Measurements from ENCODE around the gene DCDC2. TPM values are rescaled to one million over a fixed set of nuclear protein-coding genes. Genes with fewer than 3 reads are reported as not detected.
"Not testable (repeated sequence)": the region's sequence is repeated elsewhere in the genome, so short reads cannot be mapped to it uniquely, and the experiment has no call there.

Gene DCDC2
- total RNA-seq, 1 donor from 2014 or later, result 33.8 TPM

- DNase-seq (ENCODE audit: low spot score), result no peak
Measured at GRCh38 chr6:24148154-24148570, 209.7 kb downstream of the DCDC2 start.

DNA sequence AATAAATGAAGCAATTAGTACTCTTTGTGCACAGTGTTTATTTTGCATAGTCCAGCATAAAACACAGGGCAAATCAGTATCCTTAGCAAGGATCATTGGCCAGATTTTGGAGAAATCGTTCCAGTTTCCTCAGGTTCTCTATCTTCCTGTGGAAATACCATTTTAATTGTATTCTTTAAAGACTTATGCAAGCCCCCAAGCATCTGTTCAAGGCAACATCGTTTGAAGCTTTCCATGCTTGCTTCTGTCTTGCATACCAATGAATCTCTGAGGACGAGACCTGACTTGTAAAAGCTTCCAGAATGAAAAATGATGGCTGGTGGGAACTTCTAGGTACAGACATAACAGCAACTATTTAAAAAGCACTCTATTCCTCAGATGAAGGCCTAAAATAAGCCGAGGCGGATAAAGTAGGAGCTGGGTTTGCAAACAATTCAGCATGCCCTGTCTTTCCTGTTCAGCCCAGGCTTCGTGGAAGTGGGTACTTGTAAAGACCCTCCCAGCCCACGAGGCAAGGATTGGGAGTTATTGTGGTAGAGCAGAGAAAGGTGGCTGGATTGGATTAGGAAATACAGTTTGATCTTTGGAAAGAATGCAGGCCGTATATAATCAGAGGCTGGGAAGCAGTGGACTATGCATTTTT, 210.2 kb downstream of the DCDC2 start:
- DNase-seq (ENCODE audit: low spot score), result no peak

GRCh38 chr6:24146871-24147270, 211.0 kb downstream of the DCDC2 start:
- DNase-seq (ENCODE audit: low spot score), result no peak

DNA sequence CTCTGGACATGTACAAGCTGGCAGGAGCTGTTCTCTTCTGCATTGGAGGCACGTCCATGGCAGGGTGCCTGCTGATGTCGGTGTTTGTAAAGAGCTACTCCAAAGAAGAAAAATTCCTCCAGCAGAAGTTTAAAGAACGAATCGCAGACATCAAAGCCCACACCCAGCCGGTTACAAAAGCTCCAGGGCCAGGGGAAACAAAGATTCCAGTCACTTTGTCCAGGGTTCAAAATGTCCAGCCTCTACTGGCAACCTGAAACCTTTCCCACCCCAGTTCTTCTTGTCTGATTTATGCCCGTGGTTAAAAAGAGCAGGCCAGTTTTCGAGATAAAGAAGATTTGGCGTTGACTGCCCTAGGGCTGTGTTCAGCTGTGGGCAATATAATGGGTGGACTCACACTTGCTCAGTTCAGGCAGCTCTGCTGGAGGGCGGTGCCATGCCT, 212.1 kb downstream of the DCDC2 start:
- no peak for DNase-seq (ENCODE audit: low spot score)

- not testable (repeated sequence) for DNase-seq (ENCODE audit: low spot score)
Measured at GRCh38 chr6:24142733-24143132, 215.1 kb downstream of the DCDC2 start.

DNA sequence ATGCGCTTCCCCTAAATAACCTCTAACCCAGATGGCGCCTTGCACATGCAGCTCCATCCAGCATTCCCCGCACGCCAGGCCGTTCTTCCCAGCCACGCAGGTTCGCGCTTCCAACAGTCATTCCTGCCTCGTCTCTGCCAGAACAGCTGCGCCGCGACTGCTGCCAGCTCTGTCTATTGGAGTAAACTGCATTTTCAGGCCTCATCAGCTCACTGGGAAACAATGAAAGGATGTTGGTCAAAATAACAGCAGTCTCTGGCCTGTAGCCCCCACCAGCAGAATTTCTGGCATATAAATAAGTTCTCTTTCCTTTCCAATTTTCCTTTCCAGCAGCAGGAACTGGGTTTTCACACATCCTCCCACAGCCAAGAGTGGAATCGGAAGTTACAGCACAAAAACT, 217.3 kb downstream of the DCDC2 start:
- peak; percentile 17 for DNase-seq (ENCODE audit: low spot score)

DNA sequence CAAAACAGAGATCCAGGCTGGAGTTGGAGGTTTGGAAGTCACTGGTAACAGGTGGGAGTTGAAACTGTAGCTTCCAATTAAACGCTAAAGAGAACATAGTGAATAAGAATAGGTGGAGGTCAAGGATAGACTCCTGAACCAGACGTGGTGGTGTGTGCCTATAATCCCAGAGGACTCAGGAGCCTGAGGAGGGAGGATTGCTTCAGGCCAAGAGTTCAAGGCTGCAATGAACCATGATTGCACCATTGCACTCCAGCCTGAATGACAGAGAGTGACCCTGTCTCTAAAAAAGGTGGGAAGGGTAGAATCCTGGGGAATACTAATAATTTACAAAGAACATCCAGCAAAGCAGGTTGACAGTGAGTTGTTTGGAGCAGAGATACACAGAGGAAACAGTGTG, 218.2 kb downstream of the DCDC2 start:
- no peak for DNase-seq (ENCODE audit: low spot score)

DNA sequence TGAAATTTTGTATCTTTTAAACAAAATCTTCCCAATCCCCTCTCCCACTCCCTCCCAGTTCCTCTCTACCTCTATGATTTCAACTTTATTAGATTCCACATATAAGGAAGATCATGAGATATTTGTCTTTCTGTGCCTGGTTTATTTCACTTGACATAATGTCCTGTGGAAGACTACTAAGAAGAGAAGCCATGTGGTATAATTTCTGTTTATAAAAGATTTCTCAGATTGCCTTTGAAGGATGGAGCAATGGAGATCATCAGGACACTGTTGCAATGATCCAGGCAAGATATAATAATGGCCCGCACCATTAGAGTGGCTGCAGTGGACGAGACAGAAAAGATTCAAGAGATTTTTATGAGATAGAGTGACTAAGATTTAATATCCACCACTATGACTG, 218.8 kb downstream of the DCDC2 start:
- DNase-seq (ENCODE audit: low spot score), result no peak

DNA sequence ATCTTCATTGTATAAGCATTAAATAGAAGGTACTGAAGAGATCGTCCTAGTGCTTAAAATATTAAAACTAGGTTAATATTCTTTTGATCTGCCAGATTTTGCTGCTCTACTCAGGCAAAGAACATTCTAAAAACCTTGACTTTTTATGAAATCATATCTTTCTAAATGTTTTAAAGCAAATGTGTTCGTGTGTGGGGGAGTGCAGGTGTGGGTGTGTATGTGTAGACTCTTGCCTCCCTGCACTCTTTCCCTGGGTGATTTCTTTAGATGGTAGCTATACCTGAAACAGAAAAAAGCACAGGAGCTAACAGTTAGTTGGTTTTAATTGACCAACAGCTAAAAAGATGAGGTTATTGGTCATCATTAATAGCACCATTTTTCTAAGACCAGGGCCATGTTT, 226.1 kb downstream of the DCDC2 start:
- DNase-seq (ENCODE audit: low spot score), result no peak

DNA sequence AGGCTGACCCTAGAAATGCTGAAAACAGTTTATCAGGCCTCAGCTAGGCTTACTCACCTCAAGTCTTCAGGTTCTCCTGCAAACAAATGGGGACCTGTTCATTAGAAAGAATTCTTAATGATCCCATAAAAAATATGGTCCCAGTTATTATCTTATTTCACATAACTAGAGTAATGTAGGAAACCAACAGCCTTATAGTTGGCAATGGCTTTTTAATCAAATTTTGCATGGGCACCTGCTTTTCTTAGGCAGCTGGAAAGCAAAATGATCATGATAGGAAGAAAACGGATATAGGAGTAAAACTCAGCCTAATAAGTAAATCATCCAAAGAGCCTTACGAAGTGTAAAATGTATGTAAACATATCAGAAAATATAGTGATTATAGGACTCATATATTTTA, 230.5 kb downstream of the DCDC2 start:
- DNase-seq (ENCODE audit: low spot score), result no peak

GRCh38 chr6:24126586-24127192, 231.2 kb downstream of the DCDC2 start:
- DNase-seq (ENCODE audit: low spot score), result peak; percentile 65

DNA sequence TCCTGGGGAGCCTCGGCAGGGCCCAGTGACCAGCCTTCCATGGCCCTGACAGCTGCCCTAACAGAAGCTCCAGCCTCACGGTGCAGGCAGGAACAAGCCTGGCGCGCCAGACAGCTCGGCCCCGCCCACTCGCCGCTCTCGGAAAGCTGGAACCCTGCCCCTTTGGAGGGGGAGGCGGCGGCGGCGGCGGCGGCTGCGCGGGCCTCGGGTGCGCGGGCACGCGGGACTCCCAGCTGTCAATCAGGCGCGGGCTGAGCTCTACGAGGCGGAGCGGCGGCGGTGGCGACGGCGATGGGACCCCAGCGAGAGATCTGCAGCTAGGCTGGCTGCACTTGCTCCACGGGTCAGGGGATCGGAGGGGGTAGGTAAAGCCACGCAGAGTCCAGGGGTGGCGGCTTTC, 231.9 kb downstream of the DCDC2 start, which contains the start of gene NRSN1:
TSS of gene NRSN1 (plus strand) at position 236 of the 400 bp plus-strand sequence. CDS start 8,113 bp downstream, outside the sequence.
- peak; percentile 11 for DNase-seq (ENCODE audit: low spot score)

GRCh38 chr6:24122139-24122538, 235.7 kb downstream of the DCDC2 start:
- no peak for DNase-seq (ENCODE audit: low spot score)

Other genes with a start within 250 kb of the DCDC2 start
- 0.12 TPM for gene NRSN1, start 231.8 kb downstream of the DCDC2 start, total RNA-seq
- gene MRS2, start 44.9 kb upstream of the DCDC2 start, total RNA-seq, result 35.1 TPM
- gene GPLD1, start 131.5 kb upstream of the DCDC2 start, total RNA-seq, result 2.3 TPM
- gene ALDH5A1, start 136.9 kb upstream of the DCDC2 start, total RNA-seq, result 20.7 TPM

Data from mucosa of gallbladder (tissue), 1 donor.